PC-9 (cell line): ENCODE data around the gene RHBDL1. TPM values are rescaled to one million over a fixed set of nuclear protein-coding genes. Genes with fewer than 3 reads are reported as not detected.
A peak's percentile ranks its signal among the peaks of the same experiment; 100 is the strongest.

Source experiments
- BruUV-seq: library from RNA; stranded (reverse); fragments of 400-500 nt; replicated peaks from 2 replicates; lab custom pipeline; 2021; lab: Mats Ljungman, UMichigan
- CTCF ChIA-PET: fragments of 300-600 bp; sonication (Branson Sonifier 250); formaldehyde crosslinking; loops from one replicate; lab custom pipeline; 2022; ENCODE audit warnings: antibody characterized with exemption; lab: Charles Lee
- POLR2A ChIA-PET: fragments of 300-600 bp; sonication (Branson Sonifier 250); formaldehyde crosslinking; loops from one replicate; lab custom pipeline; 2022; ENCODE audit warnings: antibody characterized with exemption; ENCODE audit not compliant: unreplicated experiment; lab: Charles Lee
- DNase-seq, 2 experiments: peaks; one replicate each; pipeline versions ENCODE4 v3.0.0 to v3.0.0-alpha.2; 2015 to 2022; ENCODE audit warnings: mixed read lengths in 1 of 2
- H2AFZ ChIP-seq: fragments of 200-600 bp; sonication (generic); 2 replicates; pipeline ENCODE4 v1.8.1; 2017; ENCODE audit warnings: antibody characterized with exemption
- H3F3A ChIP-seq: fragments of 200-600 bp; sonication (generic); 2 replicates; pipeline ENCODE4 v1.8.1; 2017; ENCODE audit warnings: antibody characterized with exemption, mild to moderate bottlenecking, low read depth; ENCODE audit not compliant: insufficient read depth
- H3K27ac ChIP-seq: fragments of 200-600 bp; sonication (generic); 2 replicates; pipeline ENCODE4 v1.6.1; 2016; ENCODE audit warnings: mixed run types
- H3K27me3 ChIP-seq: fragments of 200-600 bp; sonication (generic); 2 replicates; pipeline ENCODE4 v1.6.1; 2016; ENCODE audit warnings: low read depth, mixed run types; ENCODE audit not compliant: insufficient read depth
- H3K36me3 ChIP-seq: fragments of 200-600 bp; sonication (generic); 2 replicates; pipeline ENCODE4 v1.6.1; 2016; ENCODE audit warnings: low read depth, mixed run types
- H3K4me1 ChIP-seq: fragments of 200-600 bp; sonication (generic); replicated peaks from 2 replicates; pipeline ENCODE4 v1.6.1; 2016; ENCODE audit warnings: mixed run types; ENCODE audit not compliant: insufficient read depth
- H3K4me2 ChIP-seq: fragments of 200-600 bp; sonication (generic); 2 replicates; pipeline ENCODE4 v1.6.1; 2017; ENCODE audit warnings: mixed run types
- H3K4me3 ChIP-seq: fragments of 200-600 bp; sonication (generic); 2 replicates; pipeline ENCODE4 v1.6.1; 2016; ENCODE audit warnings: mixed run types
- H3K79me2 ChIP-seq: fragments of 200-600 bp; sonication (generic); 2 replicates; pipeline ENCODE4 v1.6.1; 2017; ENCODE audit warnings: low read depth, mixed run types
- H3K9me2 ChIP-seq: fragments of 200-600 bp; sonication (generic); 2 replicates; pipeline ENCODE4 v1.8.1; 2017; ENCODE audit warnings: mild to moderate bottlenecking; ENCODE audit not compliant: insufficient read depth
- H3K9me3 ChIP-seq: fragments of 200-600 bp; sonication (generic); 2 replicates; pipeline ENCODE4 v1.8.1; 2016; ENCODE audit warnings: low read depth; ENCODE audit not compliant: insufficient read depth
- H4K20me1 ChIP-seq: fragments of 200-600 bp; sonication (generic); 2 replicates; pipeline ENCODE4 v1.8.1; 2017; ENCODE audit not compliant: insufficient read depth
- EZH2 ChIP-seq: fragments of 200-600 bp; sonication (generic); IDR thresholded peaks from 2 replicates; pipeline ENCODE4 v1.8.0; 2017; ENCODE audit warnings: antibody characterized with exemption, low read depth
- intact Hi-C: fragments of 100-400 bp; cut with micrococcal nuclease; formaldehyde crosslinking; loops from one replicate; pipeline ENCODE4 v1.10.0; 2022; ENCODE audit not compliant: unreplicated experiment
- total RNA-seq: library from RNA; stranded (reverse); gene quantifications from 2 replicates; pipeline ENCODE4 v1.2.3, GENCODE V29; 2021
- TF ChIP-seq, protein P1 (sequence below): fragments of 200-600 bp; sonication (generic); conservative IDR thresholded peaks from 2 replicates; pipeline ENCODE4 v1.6.1; 2017; ENCODE audit warnings: mixed run types, antibody characterized with exemption, mild to moderate bottlenecking, moderate library complexity

The RHBDL1 gene
- total RNA-seq, 1 experiment from 2014 or later: 18.1 TPM

DNA sequence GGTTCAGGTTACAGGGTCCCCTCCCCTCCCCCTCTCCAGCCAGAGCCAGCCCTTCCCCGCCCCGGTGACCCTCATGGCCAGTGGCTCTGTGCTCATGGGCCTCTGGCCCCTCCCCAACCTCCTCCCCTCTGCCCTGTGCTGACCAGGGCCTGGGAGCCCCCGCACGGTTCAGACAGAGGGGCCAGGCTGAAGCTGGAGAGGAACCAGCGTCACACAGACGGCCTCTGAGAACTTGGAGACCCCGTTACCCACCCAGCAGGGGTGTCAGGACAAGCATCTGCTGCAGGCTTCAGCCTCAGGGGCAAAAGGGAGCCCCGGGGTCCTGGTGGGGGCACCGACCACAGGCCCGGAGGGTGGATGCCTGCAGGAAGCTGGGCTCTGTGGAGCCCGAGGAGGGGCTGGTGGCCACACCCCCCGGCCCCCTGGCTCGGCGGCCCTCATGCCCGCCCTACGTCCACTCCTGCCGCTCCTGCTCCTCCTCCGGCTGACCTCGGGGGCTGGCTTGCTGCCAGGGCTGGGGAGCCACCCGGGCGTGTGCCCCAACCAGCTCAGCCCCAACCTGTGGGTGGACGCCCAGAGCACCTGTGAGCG, 44.6 kb upstream of the RHBDL1 start, which contains the start of gene WFIKKN1:
TSS of gene WFIKKN1 (plus strand) at position 171 of the 591 bp plus-strand sequence. CDS start at position 440, 269 bp downstream.
- intact Hi-C loops: no loop called here
- Histone ChIP-seq H3F3A (peaks cover 25% of the 10 kb centered on the region; the same call in 1 of the 2 replicates), H3K27me3 (no peaks in the 10 kb centered on the region), H3K9me3 (no peaks in the 10 kb centered on the region), H3K4me2 (no peak within 1 kb of the TSS), H2AFZ (no peak within 1 kb of the TSS), H3K4me1 (peaks cover 32% of the 10 kb centered on the region), H3K79me2 (peaks cover 18% of the 10 kb centered on the region), H3K9me2 (no peaks in the 10 kb centered on the region), H3K36me3 (no peaks in the 10 kb centered on the region), H3K4me3 (no peak within 1 kb of the TSS), H4K20me1 (0 out of 2 replicates have a peak, but pooled peaks cover 12% of the 10 kb centered on the region), H3K27ac (no peak within 1 kb of the TSS)
- no TSS peak for BruUV-seq
- ChIA-PET CTCF (interaction anchor here (0.7 kb wide), 1 partner anchor 37 kb away, joined by 3 read pairs; no protein-coding TSS in a partner anchor), POLR2A (no interaction called here)
- peak in 1 of 2 experiments; percentile 87 for DNase-seq
- TF ChIP-seq, protein P1, sequence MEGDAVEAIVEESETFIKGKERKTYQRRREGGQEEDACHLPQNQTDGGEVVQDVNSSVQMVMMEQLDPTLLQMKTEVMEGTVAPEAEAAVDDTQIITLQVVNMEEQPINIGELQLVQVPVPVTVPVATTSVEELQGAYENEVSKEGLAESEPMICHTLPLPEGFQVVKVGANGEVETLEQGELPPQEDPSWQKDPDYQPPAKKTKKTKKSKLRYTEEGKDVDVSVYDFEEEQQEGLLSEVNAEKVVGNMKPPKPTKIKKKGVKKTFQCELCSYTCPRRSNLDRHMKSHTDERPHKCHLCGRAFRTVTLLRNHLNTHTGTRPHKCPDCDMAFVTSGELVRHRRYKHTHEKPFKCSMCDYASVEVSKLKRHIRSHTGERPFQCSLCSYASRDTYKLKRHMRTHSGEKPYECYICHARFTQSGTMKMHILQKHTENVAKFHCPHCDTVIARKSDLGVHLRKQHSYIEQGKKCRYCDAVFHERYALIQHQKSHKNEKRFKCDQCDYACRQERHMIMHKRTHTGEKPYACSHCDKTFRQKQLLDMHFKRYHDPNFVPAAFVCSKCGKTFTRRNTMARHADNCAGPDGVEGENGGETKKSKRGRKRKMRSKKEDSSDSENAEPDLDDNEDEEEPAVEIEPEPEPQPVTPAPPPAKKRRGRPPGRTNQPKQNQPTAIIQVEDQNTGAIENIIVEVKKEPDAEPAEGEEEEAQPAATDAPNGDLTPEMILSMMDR: no peak
- no peak for TF ChIP-seq EZH2

DNA sequence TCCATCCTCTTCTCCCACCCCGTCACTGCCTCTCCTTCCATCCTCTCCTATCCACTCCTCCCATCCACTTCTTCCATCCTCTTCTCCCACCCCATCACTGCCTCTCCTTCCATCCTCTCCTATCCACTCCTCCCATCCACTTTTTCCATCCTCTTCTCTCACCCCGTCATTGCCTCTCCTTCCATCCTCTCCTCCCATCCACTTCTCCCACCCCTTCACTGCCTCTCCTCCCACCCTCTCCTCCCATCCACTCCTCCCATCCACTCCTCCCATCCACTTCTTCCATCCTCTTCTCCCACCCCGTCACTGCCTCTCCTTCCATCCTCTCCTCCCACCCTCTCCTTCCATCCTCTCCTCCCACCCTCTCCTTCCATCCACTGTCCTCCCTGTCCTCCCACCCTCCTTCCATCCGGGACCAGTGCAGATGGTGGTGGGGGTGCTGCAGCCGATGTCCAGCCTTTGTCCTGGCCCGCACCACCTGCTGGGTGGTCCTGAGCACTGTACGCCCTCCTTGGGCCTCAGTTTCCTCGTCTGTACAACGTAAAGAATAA, 43.6 kb upstream of the RHBDL1 start:
- intact Hi-C loops: no loop called here
- POLR2A ChIA-PET: no interaction called here
- Histone ChIP-seq H3K79me2 (peaks cover 19% of the 10 kb centered on the region), H3K36me3 (no peaks in the 10 kb centered on the region), H3K4me3 (no peak overlapping the region), H3F3A (peaks cover 22% of the 10 kb centered on the region; the same call in 1 of the 2 replicates), H2AFZ (no peak overlapping the region), H3K4me2 (no peak overlapping the region), H3K27ac (no peak overlapping the region), H3K4me1 (peaks cover 24% of the 10 kb centered on the region), H4K20me1 (0 out of 2 replicates have a peak, but pooled peaks cover 12% of the 10 kb centered on the region), H3K9me2 (no peaks in the 10 kb centered on the region), H3K27me3 (no peaks in the 10 kb centered on the region), H3K9me3 (no peaks in the 10 kb centered on the region)
- BruUV-seq: no TSS peak
- no peak for TF ChIP-seq EZH2
- TF ChIP-seq, protein P1: no peak
- no peak for DNase-seq
- CTCF ChIA-PET: interaction anchor here (0.7 kb wide), 1 partner anchor 38 kb away, joined by 3 read pairs; no protein-coding TSS in a partner anchor

DNA sequence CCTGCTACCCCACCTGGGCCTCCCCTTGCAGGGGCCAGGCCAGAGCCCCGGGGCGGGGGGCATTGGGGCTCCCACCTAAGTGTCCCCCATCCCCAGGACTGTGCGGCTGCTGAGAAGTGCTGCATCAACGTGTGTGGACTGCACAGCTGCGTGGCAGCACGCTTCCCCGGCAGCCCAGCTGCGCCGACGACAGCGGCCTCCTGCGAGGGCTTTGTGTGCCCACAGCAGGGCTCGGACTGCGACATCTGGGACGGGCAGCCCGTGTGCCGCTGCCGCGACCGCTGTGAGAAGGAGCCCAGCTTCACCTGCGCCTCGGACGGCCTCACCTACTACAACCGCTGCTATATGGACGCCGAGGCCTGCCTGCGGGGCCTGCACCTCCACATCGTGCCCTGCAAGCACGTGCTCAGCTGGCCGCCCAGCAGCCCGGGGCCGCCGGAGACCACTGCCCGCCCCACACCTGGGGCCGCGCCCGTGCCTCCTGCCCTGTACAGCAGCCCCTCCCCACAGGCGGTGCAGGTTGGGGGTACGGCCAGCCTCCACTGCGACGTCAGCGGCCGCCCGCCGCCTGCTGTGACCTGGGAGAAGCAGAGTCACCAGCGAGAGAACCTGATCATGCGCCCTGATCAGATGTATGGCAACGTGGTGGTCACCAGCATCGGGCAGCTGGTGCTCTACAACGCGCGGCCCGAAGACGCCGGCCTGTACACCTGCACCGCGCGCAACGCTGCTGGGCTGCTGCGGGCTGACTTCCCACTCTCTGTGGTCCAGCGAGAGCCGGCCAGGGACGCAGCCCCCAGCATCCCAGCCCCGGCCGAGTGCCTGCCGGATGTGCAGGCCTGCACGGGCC, 42.8 kb upstream of the RHBDL1 start:
- ChIA-PET POLR2A (no interaction called here), CTCF (no interaction called here)
- no peak for TF ChIP-seq EZH2
- TF ChIP-seq, protein P1: no peak
- Histone ChIP-seq H3K36me3 (no peaks in the 10 kb centered on the region), H3K4me2 (no peak overlapping the region), H4K20me1 (0 out of 2 replicates have a peak, but pooled peaks cover 6% of the 10 kb centered on the region), H3K79me2 (peaks cover 19% of the 10 kb centered on the region), H3K27me3 (no peaks in the 10 kb centered on the region), H3K4me1 (peaks cover 18% of the 10 kb centered on the region), H3K9me3 (no peaks in the 10 kb centered on the region), H3K27ac (no peak overlapping the region), H3K4me3 (no peak overlapping the region), H3K9me2 (no peaks in the 10 kb centered on the region), H3F3A (peaks cover 14% of the 10 kb centered on the region; the same call in 1 of the 2 replicates), H2AFZ (no peak overlapping the region)
- BruUV-seq: no TSS peak
- DNase-seq: no peak
- intact Hi-C loops: no loop called here
